Activated CD8-positive, alpha-beta memory T cell treated with anti-CD3 and anti-CD28 coated beads, Interleukin-2, amount 10 ng/mL, durations not matched to agents 7 days and 5 days (primary cell): ENCODE results near the gene LHFPL3. TPM values are rescaled to one million over a fixed set of nuclear protein-coding genes. Genes with fewer than 3 reads are reported as not detected.
"Not testable (repeated sequence)": the region's sequence is repeated elsewhere in the genome, so short reads cannot be mapped to it uniquely, and the experiment has no call there.

Source experiments
- ATAC-seq: fragments of 150-1000 bp; cut with Tn5 transposase; one replicate; pipeline ENCODE4 v1.10.0; 2021; ENCODE audit warnings: moderate library complexity
- CTCF ChIA-PET: fragments of 350-600 bp; sonication (Branson Sonifier 250); formaldehyde crosslinking; loops from one replicate; lab custom pipeline; 2021; ENCODE audit warnings: antibody characterized with exemption; lab: Charles Lee
- DNase-seq: peaks from one replicate; pipeline ENCODE4 v3.0.0-alpha.2; 2020
- H3K27ac Mint-ChIP-seq: one replicate; pipeline ENCODE4 v1.8.0; 2021; ENCODE audit warnings: mild to moderate bottlenecking, mixed read lengths
- H3K27me3 Mint-ChIP-seq: one replicate; pipeline ENCODE4 v1.8.0; 2021; ENCODE audit warnings: mixed read lengths
- H3K36me3 Mint-ChIP-seq: one replicate; pipeline ENCODE4 v1.8.0; 2021; ENCODE audit warnings: mild to moderate bottlenecking, mixed read lengths
- H3K4me1 Mint-ChIP-seq: one replicate; pipeline ENCODE4 v1.8.0; 2021; ENCODE audit warnings: mixed read lengths
- H3K4me3 Mint-ChIP-seq: one replicate; pipeline ENCODE4 v1.8.0; 2021; ENCODE audit warnings: mild to moderate bottlenecking, moderate library complexity, mixed read lengths
- H3K9me3 Mint-ChIP-seq: one replicate; pipeline ENCODE4 v1.8.0; 2022; ENCODE audit warnings: low read depth, mixed read lengths
- total RNA-seq, 2 experiments: library from RNA; stranded (reverse); gene quantifications; one replicate each; pipeline ENCODE4 v1.2.3, GENCODE V29; 2021

The LHFPL3 gene
- total RNA-seq, 2 experiments from 2014 or later, result not detected

GRCh38 chr7:104655592-104655991, 327.2 kb downstream of the LHFPL3 start:
- CTCF ChIA-PET, result no interaction called here
- ATAC-seq, result no peak

GRCh38 chr7:104656467-104656866, 328.1 kb downstream of the LHFPL3 start:
- Mint-ChIP-seq H3K4me3 (no peak overlapping the region), H3K4me1 (no peaks in the 10 kb centered on the region), H3K27me3 (peaks cover 8% of the 10 kb centered on the region), H3K9me3 (no peaks in the 10 kb centered on the region), H3K36me3 (no peaks in the 10 kb centered on the region), H3K27ac (no peak overlapping the region)
- CTCF ChIA-PET, result no interaction called here
- ATAC-seq, result no peak
- DNase-seq, result no peak

More at GRCh38 chr7:104655592-104655991, 327.2 kb downstream of the LHFPL3 start:
- Mint-ChIP-seq H3K27me3 (peaks cover 8% of the 10 kb centered on the region), H3K36me3 (no peaks in the 10 kb centered on the region), H3K4me1 (no peaks in the 10 kb centered on the region), H3K27ac (no peak overlapping the region), H3K4me3 (no peak overlapping the region), H3K9me3 (no peaks in the 10 kb centered on the region)
- DNase-seq, result no peak

GRCh38 chr7:104657134-104657533, 328.7 kb downstream of the LHFPL3 start:
- no peaks in the 10 kb centered on the region for H3K4me1 Mint-ChIP-seq
- no peak for DNase-seq
- H3K36me3 Mint-ChIP-seq, result no peaks in the 10 kb centered on the region
- H3K9me3 Mint-ChIP-seq, result no peaks in the 10 kb centered on the region
- no peak overlapping the region for H3K27ac Mint-ChIP-seq
- peaks cover 8% of the 10 kb centered on the region for H3K27me3 Mint-ChIP-seq
- CTCF ChIA-PET, result no interaction called here
- no peak overlapping the region for H3K4me3 Mint-ChIP-seq
- no peak for ATAC-seq

GRCh38 chr7:104661575-104661974, 333.2 kb downstream of the LHFPL3 start:
- DNase-seq (no peak), ATAC-seq (no peak)
- H3K27ac Mint-ChIP-seq, result no peak overlapping the region
- CTCF ChIA-PET, result no interaction called here
- no peaks in the 10 kb centered on the region for H3K9me3 Mint-ChIP-seq
- no peak overlapping the region for H3K4me3 Mint-ChIP-seq
- H3K36me3 Mint-ChIP-seq, result no peaks in the 10 kb centered on the region
- no peaks in the 10 kb centered on the region for H3K4me1 Mint-ChIP-seq
- peaks cover 4% of the 10 kb centered on the region for H3K27me3 Mint-ChIP-seq

- Mint-ChIP-seq H3K4me1 (no peaks in the 10 kb centered on the region), H3K27ac (no peak overlapping the region), H3K27me3 (no peaks in the 10 kb centered on the region), H3K9me3 (no peaks in the 10 kb centered on the region), H3K36me3 (no peaks in the 10 kb centered on the region), H3K4me3 (no peak overlapping the region)
- DNase-seq, result no peak
- CTCF ChIA-PET, result no interaction called here
- ATAC-seq, result no peak
Measured at GRCh38 chr7:104664648-104665047, 336.2 kb downstream of the LHFPL3 start.

GRCh38 chr7:104677587-104677986, 349.2 kb downstream of the LHFPL3 start:
- H3K36me3 Mint-ChIP-seq, result no peaks in the 10 kb centered on the region
- H3K4me1 Mint-ChIP-seq, result no peaks in the 10 kb centered on the region
- CTCF ChIA-PET, result no interaction called here
- no peaks in the 10 kb centered on the region for H3K9me3 Mint-ChIP-seq
- DNase-seq (no peak), ATAC-seq (no peak)
- peaks cover 8% of the 10 kb centered on the region for H3K27me3 Mint-ChIP-seq
- no peak overlapping the region for H3K27ac Mint-ChIP-seq
- no peak overlapping the region for H3K4me3 Mint-ChIP-seq

GRCh38 chr7:104679085-104679484, 350.7 kb downstream of the LHFPL3 start:
- Mint-ChIP-seq H3K4me1 (no peaks in the 10 kb centered on the region), H3K4me3 (no peak overlapping the region), H3K9me3 (no peaks in the 10 kb centered on the region), H3K27ac (no peak overlapping the region), H3K27me3 (peaks cover 8% of the 10 kb centered on the region), H3K36me3 (no peaks in the 10 kb centered on the region)
- no peak for ATAC-seq
- DNase-seq, result no peak
- CTCF ChIA-PET, result interaction anchor here (0.7 kb wide), 1 partner anchor 1605 kb away, joined by 3 read pairs; the partner anchor contains the start of gene FBXL13

- H3K9me3 Mint-ChIP-seq, result no peaks in the 10 kb centered on the region
- no peaks in the 10 kb centered on the region for H3K4me1 Mint-ChIP-seq
- CTCF ChIA-PET, result no interaction called here
- no peak overlapping the region for H3K4me3 Mint-ChIP-seq
- H3K27ac Mint-ChIP-seq, result no peak overlapping the region
- no peaks in the 10 kb centered on the region for H3K36me3 Mint-ChIP-seq
- DNase-seq (no peak), ATAC-seq (no peak)
- no peaks in the 10 kb centered on the region for H3K27me3 Mint-ChIP-seq
Measured at GRCh38 chr7:104686286-104686685, 357.9 kb downstream of the LHFPL3 start.

GRCh38 chr7:104694710-104695109, 366.3 kb downstream of the LHFPL3 start:
- DNase-seq (no peak), ATAC-seq (no peak)
- H3K4me3 Mint-ChIP-seq, result no peak overlapping the region
- H3K27me3 Mint-ChIP-seq, result no peaks in the 10 kb centered on the region
- H3K27ac Mint-ChIP-seq, result no peak overlapping the region
- H3K4me1 Mint-ChIP-seq, result no peaks in the 10 kb centered on the region
- no peaks in the 10 kb centered on the region for H3K9me3 Mint-ChIP-seq
- CTCF ChIA-PET, result no interaction called here
- no peaks in the 10 kb centered on the region for H3K36me3 Mint-ChIP-seq

- Mint-ChIP-seq H3K4me3 (no peak overlapping the region), H3K27ac (no peak overlapping the region), H3K9me3 (no peaks in the 10 kb centered on the region), H3K27me3 (no peaks in the 10 kb centered on the region), H3K4me1 (no peaks in the 10 kb centered on the region), H3K36me3 (no peaks in the 10 kb centered on the region)
- DNase-seq, result no peak
- no peak for ATAC-seq
- CTCF ChIA-PET, result no interaction called here
Measured at GRCh38 chr7:104695563-104695962, 367.2 kb downstream of the LHFPL3 start.

GRCh38 chr7:104700336-104700735, 371.9 kb downstream of the LHFPL3 start:
- DNase-seq, result no peak
- CTCF ChIA-PET, result no interaction called here
- Mint-ChIP-seq H3K9me3 (no peaks in the 10 kb centered on the region), H3K4me1 (no peaks in the 10 kb centered on the region), H3K27ac (no peak overlapping the region), H3K27me3 (no peaks in the 10 kb centered on the region), H3K36me3 (no peaks in the 10 kb centered on the region), H3K4me3 (no peak overlapping the region)
- ATAC-seq, result no peak

- H3K27me3 Mint-ChIP-seq, H3K27ac Mint-ChIP-seq, CTCF ChIA-PET, H3K4me1 Mint-ChIP-seq, ATAC-seq, H3K9me3 Mint-ChIP-seq, H3K36me3 Mint-ChIP-seq, H3K4me3 Mint-ChIP-seq, DNase-seq: not testable (repeated sequence)
Measured at GRCh38 chr7:104721027-104721426, 392.6 kb downstream of the LHFPL3 start.

- Mint-ChIP-seq H3K27me3 (no peaks in the 10 kb centered on the region), H3K36me3 (no peaks in the 10 kb centered on the region), H3K4me3 (no peak overlapping the region), H3K9me3 (no peaks in the 10 kb centered on the region), H3K27ac (no peak overlapping the region), H3K4me1 (no peaks in the 10 kb centered on the region)
- DNase-seq, result no peak
- ATAC-seq, result no peak
- CTCF ChIA-PET, result no interaction called here
Measured at GRCh38 chr7:104723001-104723400, 394.6 kb downstream of the LHFPL3 start.

GRCh38 chr7:104758504-104758903, 430.1 kb downstream of the LHFPL3 start:
- H3K36me3 Mint-ChIP-seq, result no peaks in the 10 kb centered on the region
- no peaks in the 10 kb centered on the region for H3K9me3 Mint-ChIP-seq
- CTCF ChIA-PET, result no interaction called here
- peaks cover 4% of the 10 kb centered on the region for H3K27me3 Mint-ChIP-seq
- no peak for DNase-seq
- no peak overlapping the region for H3K27ac Mint-ChIP-seq
- no peaks in the 10 kb centered on the region for H3K4me1 Mint-ChIP-seq
- ATAC-seq, result no peak
- H3K4me3 Mint-ChIP-seq, result no peak overlapping the region

GRCh38 chr7:104761892-104762291, 433.5 kb downstream of the LHFPL3 start:
- Mint-ChIP-seq H3K27ac (no peak overlapping the region), H3K4me1 (no peaks in the 10 kb centered on the region), H3K4me3 (no peak overlapping the region), H3K27me3 (peaks cover 9% of the 10 kb centered on the region), H3K36me3 (no peaks in the 10 kb centered on the region), H3K9me3 (no peaks in the 10 kb centered on the region)
- ATAC-seq (no peak), DNase-seq (no peak)
- CTCF ChIA-PET, result no interaction called here
